Thyroid gland (tissue), 4 donors: ENCODE results near the gene PARP6.

Experiments used
- CTCF ChIP-seq, 6 experiments: fragments of 200-600 bp in 3 of 6; fragments of 450-650 bp in 3 of 6; sonication (generic) in 3 of 6; IDR thresholded peaks; one replicate each; pipeline ENCODE4 v1.5.1; 2016 to 2019; ENCODE audit warnings: antibody characterized with exemption in 6 of 6, mild to moderate bottlenecking in 2 of 6, inconsistent platforms in 1 of 6, moderate library complexity in 1 of 6
- POLR2A ChIP-seq, 2 donors: fragments of 450-650 bp; IDR thresholded peaks; one replicate each; pipeline ENCODE4 v1.6.1; 2017; ENCODE audit warnings: antibody characterized with exemption in 2 of 2, mild to moderate bottlenecking in 2 of 2, moderate library complexity in 1 of 2

- TF ChIP-seq CTCF (IDR thresholded peaks at IDR 0.05) (no peak), POLR2A (IDR thresholded peaks at IDR 0.05) (no peak)
These were observed 37.1 kb downstream of the PARP6 start for GRCh38 chr15:72235298-72235697.
